IPS DF 4.7 (cell line): ENCODE results near the gene SLC4A4.

ENCODE experiments used
- DNase-seq: peaks from one replicate; pipeline ENCODE4 v3.0.0-alpha.2; 2013; ENCODE audit warnings: low spot score; ENCODE audit errors: extremely low read depth

Gene SLC4A4

GRCh38 chr4:71356924-71357663 lies 18.3 kb downstream of the SLC4A4 start:
- DNase-seq, result no peak

GRCh38 chr4:71360844-71361243 lies 22.0 kb downstream of the SLC4A4 start:
- DNase-seq, result no peak

GRCh38 chr4:71361476-71361875 lies 22.7 kb downstream of the SLC4A4 start:
- DNase-seq, result no peak

- no peak for DNase-seq
Observed at GRCh38 chr4:71366766-71367165, 27.9 kb downstream of the SLC4A4 start.

GRCh38 chr4:71367546-71367945 lies 28.7 kb downstream of the SLC4A4 start:
- no peak for DNase-seq

- DNase-seq, result no peak
Observed at GRCh38 chr4:71368906-71369305, 30.1 kb downstream of the SLC4A4 start.

GRCh38 chr4:71369536-71369935 lies 30.7 kb downstream of the SLC4A4 start:
- no peak for DNase-seq

GRCh38 chr4:71375494-71375893 lies 36.7 kb downstream of the SLC4A4 start:
- no peak for DNase-seq

- DNase-seq, result no peak
Observed at GRCh38 chr4:71377561-71377960, 38.7 kb downstream of the SLC4A4 start.

GRCh38 chr4:71379126-71379525 lies 40.3 kb downstream of the SLC4A4 start:
- no peak for DNase-seq

- DNase-seq, result no peak
Observed at GRCh38 chr4:71380788-71381187, 42.0 kb downstream of the SLC4A4 start.

GRCh38 chr4:71382125-71382899 lies 43.5 kb downstream of the SLC4A4 start:
- no peak for DNase-seq

- no peak for DNase-seq
Observed at GRCh38 chr4:71382900-71383560, 44.2 kb downstream of the SLC4A4 start.

- no peak for DNase-seq
Observed at GRCh38 chr4:71383984-71384383, 45.2 kb downstream of the SLC4A4 start.

GRCh38 chr4:71389149-71389827 lies 50.5 kb downstream of the SLC4A4 start:
- no peak for DNase-seq

GRCh38 chr4:71392109-71392508 lies 53.3 kb downstream of the SLC4A4 start:
- DNase-seq, result no peak

GRCh38 chr4:71396382-71396781 lies 57.6 kb downstream of the SLC4A4 start:
- no peak for DNase-seq

GRCh38 chr4:71400810-71401209 lies 62.0 kb downstream of the SLC4A4 start:
- DNase-seq, result no peak

- no peak for DNase-seq
Observed at GRCh38 chr4:71402616-71403015, 63.8 kb downstream of the SLC4A4 start.

GRCh38 chr4:71404049-71404448 lies 65.2 kb downstream of the SLC4A4 start:
- no peak for DNase-seq

- no peak for DNase-seq
Observed at GRCh38 chr4:71405791-71406190, 67.0 kb downstream of the SLC4A4 start.
